Psoas muscle (tissue), 8 donors: ENCODE data around the gene DOCK10. TPM values are rescaled to one million over a fixed set of nuclear protein-coding genes. Genes with fewer than 3 reads are reported as not detected.

ENCODE experiments used
- ATAC-seq, 4 donors: fragments of 200-7000 bp; cut with Tn5 transposase; one replicate each; pipeline ENCODE4 v1.9.1; 2020; ENCODE audit warnings: moderate library complexity in 3 of 4, mild to moderate bottlenecking in 2 of 4
- DNase-seq, 2 donors: peaks; one replicate each; pipeline ENCODE4 v3.0.0-alpha.2; 2020
- H3K27ac ChIP-seq: fragments of 200-600 bp; one replicate; pipeline ENCODE4 v1.8.0; 2022
- H3K27me3 ChIP-seq, 3 donors: fragments of 200-600 bp in 1 of 3; one replicate each; pipeline versions ENCODE4 v1.6.1 to v1.8.0; 2013 to 2022; ENCODE audit warnings: low read length in 2 of 3, mild to moderate bottlenecking in 2 of 3, moderate library complexity in 1 of 3; ENCODE audit not compliant: insufficient read depth in 3 of 3
- H3K36me3 ChIP-seq, 2 donors: fragments of 200-600 bp in 1 of 2; one replicate each; pipeline versions ENCODE4 v1.6.1 to v1.8.0; 2013 to 2022; ENCODE audit warnings: low read depth in 1 of 2, mild to moderate bottlenecking in 1 of 2, moderate library complexity in 1 of 2; ENCODE audit not compliant: insufficient read depth in 1 of 2
- H3K4me1 ChIP-seq: fragments of 200-600 bp; one replicate; pipeline ENCODE4 v1.8.0; 2022
- H3K4me3 ChIP-seq: fragments of 200-600 bp; one replicate; pipeline ENCODE4 v1.8.0; 2022; ENCODE audit warnings: mild to moderate bottlenecking
- H3K9me3 ChIP-seq: fragments of 200-600 bp; one replicate; pipeline ENCODE4 v1.8.0; 2022
- CTCF ChIP-seq: fragments of 200-600 bp; IDR thresholded peaks from one replicate; pipeline ENCODE4 v1.8.0; 2022; ENCODE audit warnings: antibody characterized with exemption
- WGBS, 3 donors: extraction: QIAGEN DNeasy Blood & Tissue Kit; methylation state at CpG; one replicate each; pipeline versions ENCODE4 v1.1.6 to v1.1.7; 2013; 5-methylcytosine and 5-hydroxymethylcytosine counted together
- intact Hi-C, 2 donors: fragments of 100-400 bp; cut with DNase I; formaldehyde crosslinking; loops; one replicate each; pipeline versions ENCODE4 v1.11.0 to v1.14.2; 2022
- polyA plus RNA-seq, 3 donors: library from polyadenylated mRNA; stranded (reverse); fragments of 200-250 nt; gene quantifications; one replicate each; pipeline ENCODE4 v1.2.3, GENCODE V29; 2013
- total RNA-seq, 4 donors: library from RNA; stranded (reverse); fragmentation: NEBNext Ultra II Directional in 2 of 4; extraction: Animal tissue kit (Norgen Biotek cat#: 25700) in 2 of 4; gene quantifications; one replicate each; pipeline versions ENCODE4 v1.2.1 to v1.2.4, GENCODE V29; 2021 to 2023
- donor health status: healthy with polysubstance abuse.
- donor health status: DM: no; HTN: no; CAD: no; lungs with moderate emphysema.
- donor health status: Bipolar disorder and iron deficiency.
- donor health status: healthy.
- donor health status: DM: yes; HTN: yes; CAD: no.
- donor health status: DM: no; HTN: no; CAD: no.
- donor health status: DM: no; HTN: no; CAD: no.
- donor health status: DM: yes; HTN: yes; CAD: no.

The DOCK10 gene
- total and polyA plus RNA-seq, 7 donors, result 0.17 to 4.4 (median 1.0) TPM

- Histone ChIP-seq H3K4me1 (peaks cover 14% of the 10 kb centered on the region), H3K36me3 (no peaks in the 10 kb centered on the region), H3K27ac (no peak overlapping the region), H3K9me3 (no peaks in the 10 kb centered on the region), H3K4me3 (no peak overlapping the region), H3K27me3 (no peaks in the 10 kb centered on the region)
- no peak for ATAC-seq
- DNase-seq, result no peak
- 86 to 91% (median 89%) methylated on average over 2 of the region's 2 CpGs for WGBS, 3 donors
- TF ChIP-seq CTCF, result no peak
- intact Hi-C loops, result no loop called here
Observed at GRCh38 chr2:224908818-224909217, 133.4 kb downstream of the DOCK10 start.

DNA sequence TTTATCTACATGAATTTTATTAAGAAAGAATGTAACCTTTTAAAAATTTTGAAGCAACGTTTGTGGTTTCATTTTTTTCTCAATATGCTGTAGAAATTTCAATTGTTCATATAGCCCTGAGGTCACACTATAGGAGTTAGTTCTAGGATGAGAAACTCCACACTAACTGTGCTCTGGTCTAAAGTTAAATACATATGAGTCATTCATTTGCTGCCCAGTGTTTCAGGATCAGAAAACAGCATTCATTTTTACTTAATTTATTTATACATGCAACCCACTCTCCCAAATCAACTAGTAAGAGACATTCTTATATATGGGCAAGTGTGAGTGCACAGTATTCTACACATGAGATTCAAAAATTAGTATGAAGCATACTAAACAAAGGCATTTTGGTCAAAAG lies 137.9 kb downstream of the DOCK10 start:
- 56 to 65% (median 63%) methylated on average over 1 of the region's 1 CpG for WGBS, 3 donors
- no peak overlapping the region for H3K4me3 ChIP-seq
- no peak overlapping the region for H3K27ac ChIP-seq
- no peaks in the 10 kb centered on the region for H3K4me1 ChIP-seq
- intact Hi-C loops, result no loop called here
- no peak for TF ChIP-seq CTCF
- ATAC-seq (no peak), DNase-seq (no peak)
- no peaks in the 10 kb centered on the region for H3K27me3 ChIP-seq
- H3K9me3 ChIP-seq, result no peaks in the 10 kb centered on the region
- H3K36me3 ChIP-seq, result no peaks in the 10 kb centered on the region

GRCh38 chr2:224903621-224904020 lies 138.6 kb downstream of the DOCK10 start:
- H3K9me3 ChIP-seq, result no peaks in the 10 kb centered on the region
- no peaks in the 10 kb centered on the region for H3K36me3 ChIP-seq
- H3K27me3 ChIP-seq, result no peaks in the 10 kb centered on the region
- H3K4me3 ChIP-seq, result no peak overlapping the region
- DNase-seq (no peak), ATAC-seq (no peak)
- H3K4me1 ChIP-seq, result no peaks in the 10 kb centered on the region
- intact Hi-C loops, result no loop called here
- no peak for TF ChIP-seq CTCF
- no peak overlapping the region for H3K27ac ChIP-seq
- WGBS, 3 donors, result 78 to 85% (median 82%) methylated on average over 1 of the region's 1 CpG

DNA sequence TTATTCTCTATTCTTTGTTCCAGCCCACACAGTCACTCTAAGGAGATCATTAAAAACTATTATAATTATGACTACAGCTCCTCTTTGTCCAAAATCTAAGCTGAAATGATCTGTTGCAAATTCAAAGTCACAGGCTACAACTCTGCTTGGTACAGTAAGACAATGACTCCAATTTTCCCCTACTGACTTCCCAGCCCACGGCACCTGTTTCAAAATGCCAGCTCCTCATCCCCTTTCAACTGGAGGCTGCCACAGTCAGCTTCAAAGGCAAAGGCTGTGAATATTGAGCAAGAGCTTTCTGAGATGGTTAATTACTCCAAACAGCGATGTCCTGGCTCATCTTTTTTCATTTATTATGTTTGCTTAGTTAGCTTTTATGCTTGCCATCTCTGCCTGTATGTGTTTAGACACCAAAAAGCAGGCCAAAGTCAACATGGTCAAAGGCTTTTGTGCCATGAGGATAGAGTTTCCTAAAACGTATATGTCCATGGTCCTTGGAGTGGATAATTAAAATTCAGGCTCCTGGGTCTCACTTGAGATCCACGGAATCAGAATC lies 141.1 kb downstream of the DOCK10 start:
- WGBS, 3 donors, result 44 to 62% (median 56%) methylated on average over 4 of the region's 4 CpGs

More for the DNA sequence above, 141.1 kb downstream of the DOCK10 start:
- Histone ChIP-seq H3K4me3 (no peak overlapping the region), H3K9me3 (no peaks in the 10 kb centered on the region), H3K4me1 (no peaks in the 10 kb centered on the region), H3K36me3 (no peaks in the 10 kb centered on the region), H3K27ac (no peak overlapping the region), H3K27me3 (no peaks in the 10 kb centered on the region)
- DNase-seq (no peak), ATAC-seq (no peak)
- TF ChIP-seq CTCF, result no peak
- intact Hi-C loops, result no loop called here
